ENCODE data around the gene FGF18. TPM values are rescaled to one million over a fixed set of nuclear protein-coding genes. Genes with fewer than 3 reads are reported as not detected.

Gene FGF18
- total and polyA plus RNA-seq, 9 of the 15 experiments (the other 6 are each of a cell fraction or from before 2014, with no cell fraction given): 0.05 to 0.18 (median 0.11) TPM; not detected in 6

DNA sequence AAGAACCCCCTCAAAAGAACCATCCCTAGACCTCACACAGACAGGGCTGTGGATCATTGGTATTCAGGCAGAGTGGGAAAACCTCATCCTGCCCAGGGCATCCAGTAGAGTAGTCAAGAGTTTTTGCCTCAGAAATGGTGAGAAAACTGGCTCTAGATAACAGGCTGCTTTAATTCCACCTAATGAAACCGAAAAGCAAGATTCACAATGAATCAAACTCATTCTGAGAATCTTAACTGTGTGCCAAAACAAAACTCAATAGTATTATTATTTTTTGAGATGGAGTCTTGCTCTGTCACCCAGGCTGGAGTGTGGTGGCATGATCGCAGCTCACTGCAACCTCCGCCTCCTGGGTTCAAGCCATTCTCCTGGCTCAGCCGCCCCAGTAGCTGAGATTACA, 49.5 kb upstream of the FGF18 start (continued):
- TF ChIP-seq, protein P1, sequence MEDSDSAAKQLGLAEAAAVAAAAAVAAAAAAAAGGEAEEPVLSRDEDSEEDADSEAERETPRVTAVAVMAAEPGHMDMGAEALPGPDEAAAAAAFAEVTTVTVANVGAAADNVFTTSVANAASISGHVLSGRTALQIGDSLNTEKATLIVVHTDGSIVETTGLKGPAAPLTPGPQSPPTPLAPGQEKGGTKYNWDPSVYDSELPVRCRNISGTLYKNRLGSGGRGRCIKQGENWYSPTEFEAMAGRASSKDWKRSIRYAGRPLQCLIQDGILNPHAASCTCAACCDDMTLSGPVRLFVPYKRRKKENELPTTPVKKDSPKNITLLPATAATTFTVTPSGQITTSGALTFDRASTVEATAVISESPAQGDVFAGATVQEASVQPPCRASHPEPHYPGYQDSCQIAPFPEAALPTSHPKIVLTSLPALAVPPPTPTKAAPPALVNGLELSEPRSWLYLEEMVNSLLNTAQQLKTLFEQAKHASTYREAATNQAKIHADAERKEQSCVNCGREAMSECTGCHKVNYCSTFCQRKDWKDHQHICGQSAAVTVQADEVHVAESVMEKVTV (CRISPR knock-in tag; IDR thresholded peaks at IDR 0.05): no peak
- TF ChIP-seq ZNF3 (CRISPR knock-in tag; IDR thresholded peaks at IDR 0.05): no peak
- TF ChIP-seq ZNF174 (CRISPR knock-in tag; IDR thresholded peaks at IDR 0.05): no peak
- TF ChIP-seq, protein P2, sequence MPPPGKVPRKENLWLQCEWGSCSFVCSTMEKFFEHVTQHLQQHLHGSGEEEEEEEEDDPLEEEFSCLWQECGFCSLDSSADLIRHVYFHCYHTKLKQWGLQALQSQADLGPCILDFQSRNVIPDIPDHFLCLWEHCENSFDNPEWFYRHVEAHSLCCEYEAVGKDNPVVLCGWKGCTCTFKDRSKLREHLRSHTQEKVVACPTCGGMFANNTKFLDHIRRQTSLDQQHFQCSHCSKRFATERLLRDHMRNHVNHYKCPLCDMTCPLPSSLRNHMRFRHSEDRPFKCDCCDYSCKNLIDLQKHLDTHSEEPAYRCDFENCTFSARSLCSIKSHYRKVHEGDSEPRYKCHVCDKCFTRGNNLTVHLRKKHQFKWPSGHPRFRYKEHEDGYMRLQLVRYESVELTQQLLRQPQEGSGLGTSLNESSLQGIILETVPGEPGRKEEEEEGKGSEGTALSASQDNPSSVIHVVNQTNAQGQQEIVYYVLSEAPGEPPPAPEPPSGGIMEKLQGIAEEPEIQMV (tag; conservative IDR thresholded peaks at IDR 0.05; ENCODE audit: low read depth): no peak
- no peak for TF ChIP-seq KDM2B (CRISPR knock-in tag; IDR thresholded peaks at IDR 0.05)
- no peak for TF ChIP-seq TSC22D4 (tag; IDR thresholded peaks at IDR 0.05)
- TF ChIP-seq, protein P3, sequence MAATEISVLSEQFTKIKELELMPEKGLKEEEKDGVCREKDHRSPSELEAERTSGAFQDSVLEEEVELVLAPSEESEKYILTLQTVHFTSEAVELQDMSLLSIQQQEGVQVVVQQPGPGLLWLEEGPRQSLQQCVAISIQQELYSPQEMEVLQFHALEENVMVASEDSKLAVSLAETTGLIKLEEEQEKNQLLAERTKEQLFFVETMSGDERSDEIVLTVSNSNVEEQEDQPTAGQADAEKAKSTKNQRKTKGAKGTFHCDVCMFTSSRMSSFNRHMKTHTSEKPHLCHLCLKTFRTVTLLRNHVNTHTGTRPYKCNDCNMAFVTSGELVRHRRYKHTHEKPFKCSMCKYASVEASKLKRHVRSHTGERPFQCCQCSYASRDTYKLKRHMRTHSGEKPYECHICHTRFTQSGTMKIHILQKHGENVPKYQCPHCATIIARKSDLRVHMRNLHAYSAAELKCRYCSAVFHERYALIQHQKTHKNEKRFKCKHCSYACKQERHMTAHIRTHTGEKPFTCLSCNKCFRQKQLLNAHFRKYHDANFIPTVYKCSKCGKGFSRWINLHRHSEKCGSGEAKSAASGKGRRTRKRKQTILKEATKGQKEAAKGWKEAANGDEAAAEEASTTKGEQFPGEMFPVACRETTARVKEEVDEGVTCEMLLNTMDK (IDR thresholded peaks at IDR 0.05; ENCODE audit: borderline replicate concordance, insufficient read depth, low read depth, low read length, poor library complexity, severe bottlenecking): no peak
- no peak for TF ChIP-seq MAFF (IDR thresholded peaks at IDR 0.05; ENCODE audit: low read length)
- TF ChIP-seq POLR3G (IDR thresholded peaks at IDR 0.05; ENCODE audit: extremely low read depth, insufficient read length, insufficient replicate concordance): no peak
